ENCODE measurements around the gene DOK5. TPM values are rescaled to one million over a fixed set of nuclear protein-coding genes. Genes with fewer than 3 reads are reported as not detected.

DOK5 gene
- total RNA-seq, 1 experiment from 2014 or later, result 4.9 TPM

DNA sequence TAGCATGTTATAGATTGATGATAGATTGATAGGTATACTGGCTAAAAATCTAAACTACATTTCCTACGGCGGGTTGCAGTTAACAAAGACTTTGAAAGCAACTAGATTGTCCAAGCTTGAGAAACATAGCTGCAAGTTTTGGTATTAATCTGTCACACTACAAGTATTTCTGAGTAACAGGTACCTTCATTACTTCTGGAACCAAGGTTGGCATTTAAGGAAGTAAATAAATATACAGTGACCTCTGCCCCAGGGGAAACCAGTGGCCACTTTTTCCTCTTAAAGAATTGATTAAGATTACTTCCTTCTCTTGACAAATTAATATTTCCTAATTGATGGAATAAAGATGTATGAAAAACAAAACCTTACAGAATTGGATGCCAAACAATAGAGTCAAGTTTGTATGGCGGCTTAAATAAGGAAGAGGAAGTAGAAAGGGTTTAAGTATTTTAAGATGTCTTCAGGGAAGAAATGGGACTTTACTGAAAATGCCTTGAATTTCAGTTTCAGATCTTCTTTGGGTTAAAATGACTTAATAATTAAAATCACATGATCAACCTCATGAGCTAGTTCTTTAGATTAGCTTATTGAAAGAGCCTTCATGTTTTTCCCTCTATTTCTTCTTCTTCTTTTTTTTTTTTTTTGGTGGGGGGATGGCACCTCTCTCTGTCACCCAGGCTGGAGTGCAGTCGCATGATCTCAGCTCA lies 132.8 kb downstream of the DOK5 start:
- TF ChIP-seq, protein P1, sequence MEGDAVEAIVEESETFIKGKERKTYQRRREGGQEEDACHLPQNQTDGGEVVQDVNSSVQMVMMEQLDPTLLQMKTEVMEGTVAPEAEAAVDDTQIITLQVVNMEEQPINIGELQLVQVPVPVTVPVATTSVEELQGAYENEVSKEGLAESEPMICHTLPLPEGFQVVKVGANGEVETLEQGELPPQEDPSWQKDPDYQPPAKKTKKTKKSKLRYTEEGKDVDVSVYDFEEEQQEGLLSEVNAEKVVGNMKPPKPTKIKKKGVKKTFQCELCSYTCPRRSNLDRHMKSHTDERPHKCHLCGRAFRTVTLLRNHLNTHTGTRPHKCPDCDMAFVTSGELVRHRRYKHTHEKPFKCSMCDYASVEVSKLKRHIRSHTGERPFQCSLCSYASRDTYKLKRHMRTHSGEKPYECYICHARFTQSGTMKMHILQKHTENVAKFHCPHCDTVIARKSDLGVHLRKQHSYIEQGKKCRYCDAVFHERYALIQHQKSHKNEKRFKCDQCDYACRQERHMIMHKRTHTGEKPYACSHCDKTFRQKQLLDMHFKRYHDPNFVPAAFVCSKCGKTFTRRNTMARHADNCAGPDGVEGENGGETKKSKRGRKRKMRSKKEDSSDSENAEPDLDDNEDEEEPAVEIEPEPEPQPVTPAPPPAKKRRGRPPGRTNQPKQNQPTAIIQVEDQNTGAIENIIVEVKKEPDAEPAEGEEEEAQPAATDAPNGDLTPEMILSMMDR (conservative IDR thresholded peaks at IDR 0.05; ENCODE audit: low read depth, low read length), result no peak
- no peak for TF ChIP-seq EZH2 (IDR thresholded peaks at IDR 0.05; ENCODE audit: borderline replicate concordance, low read depth, low read length, poor library complexity, severe bottlenecking)
- Histone ChIP-seq H3K9me3 (ENCODE audit: low read depth, low read length, poor library complexity, severe bottlenecking) (no peaks in the 10 kb centered on the region), H3K27ac (ENCODE audit: low read depth, low read length, poor library complexity, severe bottlenecking) (no peak overlapping the region), H3K27me3 (replicated peaks; ENCODE audit: insufficient read depth, low read depth, low read length, poor library complexity) (no peaks in the 10 kb centered on the region), H3K4me1 (ENCODE audit: insufficient read depth, low read length, poor library complexity, severe bottlenecking) (no peaks in the 10 kb centered on the region), H3K4me3 (ENCODE audit: low read depth, low read length, poor library complexity, severe bottlenecking) (no peak overlapping the region), H3K36me3 (ENCODE audit: insufficient read depth, low read length, poor library complexity, severe bottlenecking) (no peaks in the 10 kb centered on the region)
- no peak for DNase-seq (ENCODE audit: low spot score)
- ChIA-PET CTCF (interaction anchor here (0.6 kb wide), 1 partner anchor 504 kb away, joined by 3 read pairs; no protein-coding TSS in a partner anchor), POLR2A (ENCODE audit: low non-redundant PET) (interaction anchor here (0.7 kb wide), 1 partner anchor 1620 kb away, joined by 3 read pairs; no protein-coding TSS in a partner anchor)
- BruUV-seq (replicated peaks), result no TSS peak
- intact Hi-C loops (cut with micrococcal nuclease; ENCODE audit: unreplicated experiment), result no loop called here

DNA sequence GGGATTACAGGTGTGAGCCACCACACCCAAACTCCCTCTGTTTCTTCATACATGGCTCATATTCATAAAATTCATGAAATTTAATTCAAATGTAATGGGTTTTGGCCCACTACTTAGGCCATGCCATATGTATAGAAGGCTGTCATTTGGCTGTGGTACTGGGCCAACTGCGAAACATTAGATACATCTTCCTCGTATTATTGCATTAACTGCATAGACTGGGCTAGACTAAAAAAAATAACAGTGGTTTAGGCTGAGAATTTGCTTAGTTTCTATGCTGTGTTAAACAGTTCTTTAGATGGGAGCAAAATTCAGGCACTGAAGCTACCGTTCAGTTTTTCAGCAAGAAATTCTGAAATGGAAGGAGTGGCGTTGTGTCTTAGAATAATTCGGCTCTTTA lies 133.6 kb downstream of the DOK5 start:
- intact Hi-C loops (cut with micrococcal nuclease; ENCODE audit: unreplicated experiment), result no loop called here
- DNase-seq (ENCODE audit: low spot score), result no peak
- Histone ChIP-seq H3K4me1 (ENCODE audit: insufficient read depth, low read length, poor library complexity, severe bottlenecking) (no peaks in the 10 kb centered on the region), H3K4me3 (ENCODE audit: low read depth, low read length, poor library complexity, severe bottlenecking) (no peak overlapping the region), H3K27me3 (replicated peaks; ENCODE audit: insufficient read depth, low read depth, low read length, poor library complexity) (no peaks in the 10 kb centered on the region), H3K36me3 (ENCODE audit: insufficient read depth, low read length, poor library complexity, severe bottlenecking) (no peaks in the 10 kb centered on the region), H3K27ac (ENCODE audit: low read depth, low read length, poor library complexity, severe bottlenecking) (no peak overlapping the region), H3K9me3 (ENCODE audit: low read depth, low read length, poor library complexity, severe bottlenecking) (no peaks in the 10 kb centered on the region)
- ChIA-PET POLR2A (ENCODE audit: low non-redundant PET) (no interaction called here), CTCF (interaction anchor here (0.6 kb wide), 1 partner anchor 504 kb away, joined by 3 read pairs; no protein-coding TSS in a partner anchor)
- no TSS peak for BruUV-seq (replicated peaks)
- no peak for TF ChIP-seq EZH2 (IDR thresholded peaks at IDR 0.05; ENCODE audit: borderline replicate concordance, low read depth, low read length, poor library complexity, severe bottlenecking)
- TF ChIP-seq, protein P1 (conservative IDR thresholded peaks at IDR 0.05; ENCODE audit: low read depth, low read length), result no peak

DNA sequence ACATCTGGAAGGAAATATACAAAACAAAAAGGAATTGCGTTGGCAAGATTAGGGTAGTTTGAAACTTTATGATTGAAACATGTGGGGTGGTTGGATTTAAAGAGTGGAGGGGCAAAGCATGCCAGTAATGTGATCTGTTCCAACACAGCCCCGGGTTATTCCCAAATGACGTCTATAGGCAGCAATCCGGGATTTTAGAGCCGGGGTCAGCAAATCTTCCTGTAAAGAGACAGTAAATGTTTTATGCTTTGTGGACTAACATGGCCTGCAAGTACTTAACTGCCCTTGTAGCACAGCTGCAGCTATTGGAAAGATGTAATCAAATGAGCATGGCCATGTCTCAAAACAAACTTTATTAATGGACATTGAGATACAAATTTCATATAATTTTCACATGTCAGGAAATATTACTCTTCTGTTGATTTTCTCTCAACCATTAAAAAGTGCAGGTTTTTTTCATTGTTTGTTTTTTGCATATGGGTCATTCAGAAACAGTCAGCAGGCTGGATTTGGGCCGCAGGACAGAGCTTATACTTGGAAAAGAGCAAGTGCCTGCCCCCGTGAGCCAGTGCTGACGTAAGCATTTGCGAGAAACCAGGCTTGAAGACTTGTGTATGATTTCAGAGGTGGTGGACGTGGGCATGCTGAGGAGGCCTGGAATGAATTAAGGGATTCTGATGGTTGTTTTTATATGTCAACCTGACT lies 136.5 kb downstream of the DOK5 start:
- CTCF ChIA-PET, result no interaction called here
- intact Hi-C loops (cut with micrococcal nuclease; ENCODE audit: unreplicated experiment), result no loop called here
- POLR2A ChIA-PET (ENCODE audit: low non-redundant PET), result no interaction called here

More for the DNA sequence above, 136.5 kb downstream of the DOK5 start:
- H3K4me3 ChIP-seq (ENCODE audit: low read depth, low read length, poor library complexity, severe bottlenecking), result no peak overlapping the region
- no peaks in the 10 kb centered on the region for H3K27me3 ChIP-seq (replicated peaks; ENCODE audit: insufficient read depth, low read depth, low read length, poor library complexity)
- H3K36me3 ChIP-seq (ENCODE audit: insufficient read depth, low read length, poor library complexity, severe bottlenecking), result no peaks in the 10 kb centered on the region
- no peaks in the 10 kb centered on the region for H3K4me1 ChIP-seq (ENCODE audit: insufficient read depth, low read length, poor library complexity, severe bottlenecking)
- no peak for DNase-seq (ENCODE audit: low spot score)
- TF ChIP-seq, protein P1 (conservative IDR thresholded peaks at IDR 0.05; ENCODE audit: low read depth, low read length), result no peak
- no peak for TF ChIP-seq EZH2 (IDR thresholded peaks at IDR 0.05; ENCODE audit: borderline replicate concordance, low read depth, low read length, poor library complexity, severe bottlenecking)
- BruUV-seq (replicated peaks), result no TSS peak
- H3K27ac ChIP-seq (ENCODE audit: low read depth, low read length, poor library complexity, severe bottlenecking), result no peak overlapping the region
- no peaks in the 10 kb centered on the region for H3K9me3 ChIP-seq (ENCODE audit: low read depth, low read length, poor library complexity, severe bottlenecking)

Data from A673 (cell line).